IMR-90 (cell line): ENCODE data around the gene POLG2. TPM values are rescaled to one million over a fixed set of nuclear protein-coding genes. Genes with fewer than 3 reads are reported as not detected.

ENCODE experiments used
- ATAC-seq: fragments of 200-7000 bp; cut with Tn5 transposase; 2 replicates; pipeline ENCODE4 v1.9.1; 2020; ENCODE audit warnings: low read depth, mild to moderate bottlenecking, moderate library complexity
- BruUV-seq: library from RNA; stranded (reverse); fragments of 400-500 nt; replicated peaks from 2 replicates; lab custom pipeline; 2021; lab: Mats Ljungman, UMichigan
- CTCF ChIA-PET: fragments of 300-600 bp; formaldehyde crosslinking; extraction: SDS; loops from one replicate; lab custom pipeline; 2021; ENCODE audit warnings: antibody characterized with exemption; lab: Yijun Ruan, JAX
- POLR2A ChIA-PET: fragments of 300-600 bp; sonication (Branson Sonifier 250); formaldehyde crosslinking; loops from one replicate; lab custom pipeline; 2022; ENCODE audit warnings: antibody characterized with exemption; ENCODE audit not compliant: unreplicated experiment; lab: Charles Lee
- DNase-seq: peaks from one replicate; pipeline ENCODE4 v3.0.0; 2013
- H2AFZ ChIP-seq: replicated peaks from 2 replicates; pipeline ENCODE3; 2013; ENCODE audit warnings: low read length, mild to moderate bottlenecking; ENCODE audit not compliant: poor library complexity
- H2AK5ac ChIP-seq: 2 replicates; pipeline ENCODE4 v1.6.1; 2013; ENCODE audit warnings: low read depth, low read length, inconsistent platforms
- H2AK9ac ChIP-seq: replicated peaks from 2 replicates; pipeline ENCODE3; 2013; ENCODE audit warnings: mild to moderate bottlenecking, low read depth, low read length, moderate library complexity; ENCODE audit not compliant: poor library complexity
- H2BK120ac ChIP-seq: 2 replicates; pipeline ENCODE4 v1.6.1; 2013; ENCODE audit warnings: low read depth, low read length, inconsistent platforms
- H2BK15ac ChIP-seq: 3 replicates; pipeline ENCODE4 v1.6.1; 2013; ENCODE audit warnings: low read depth, low read length, inconsistent platforms
- H2BK20ac ChIP-seq: 2 replicates; pipeline ENCODE4 v1.6.1; 2013; ENCODE audit warnings: low read depth, mild to moderate bottlenecking, inconsistent platforms, low read length, moderate library complexity
- H2BK5ac ChIP-seq: 2 replicates; pipeline ENCODE4 v1.6.1; 2013; ENCODE audit warnings: mild to moderate bottlenecking, low read depth, low read length, inconsistent platforms; ENCODE audit not compliant: poor library complexity, severe bottlenecking
- H3K14ac ChIP-seq: replicated peaks from 2 replicates; pipeline ENCODE4 v1.6.1; 2013; ENCODE audit warnings: low read depth, low read length, inconsistent platforms
- H3K18ac ChIP-seq: 2 replicates; pipeline ENCODE4 v1.6.1; 2013; ENCODE audit warnings: low read depth, low read length, control low read depth
- H3K23ac ChIP-seq: 2 replicates; pipeline ENCODE4 v1.6.1; 2013; ENCODE audit warnings: low read depth, low read length, inconsistent platforms
- H3K27ac ChIP-seq: 2 replicates; pipeline ENCODE4 v1.5.1; 2013; ENCODE audit warnings: mild to moderate bottlenecking, control low read depth, low read length; ENCODE audit not compliant: insufficient read depth
- H3K27me3 ChIP-seq: 2 replicates; pipeline ENCODE4 v1.6.1; 2013; ENCODE audit warnings: low read length; ENCODE audit not compliant: control insufficient read depth, insufficient read depth
- H3K36me3 ChIP-seq: 2 replicates; pipeline ENCODE4 v1.6.1; 2013; ENCODE audit warnings: low read length, mixed read lengths; ENCODE audit not compliant: control insufficient read depth, insufficient read depth
- H3K4ac ChIP-seq: 2 replicates; pipeline ENCODE4 v1.6.1; 2013; ENCODE audit warnings: low read depth, low read length, inconsistent platforms
- H3K4me1 ChIP-seq: 2 replicates; pipeline ENCODE4 v1.6.1; 2013; ENCODE audit warnings: low read length, mixed read lengths; ENCODE audit not compliant: control insufficient read depth, insufficient read depth
- H3K4me2 ChIP-seq: 2 replicates; pipeline ENCODE4 v1.6.1; 2013; ENCODE audit warnings: low read depth, mild to moderate bottlenecking, control low read depth, low read length, moderate library complexity
- H3K4me3 ChIP-seq: 2 replicates; pipeline ENCODE4 v1.5.1; 2013; ENCODE audit warnings: low read depth, mild to moderate bottlenecking, control low read depth, low read length, moderate library complexity; ENCODE audit not compliant: insufficient read depth
- H3K56ac ChIP-seq: 2 replicates; pipeline ENCODE4 v1.6.1; 2013; ENCODE audit warnings: low read length, inconsistent platforms; ENCODE audit not compliant: insufficient read depth; ENCODE audit errors: extremely low read depth
- H3K79me1 ChIP-seq, 2 experiments: 2 replicates each; pipeline ENCODE4 v1.6.1; 2013; ENCODE audit warnings: low read length in 2 of 2, inconsistent platforms in 1 of 2, low read depth in 1 of 2
- H3K9ac ChIP-seq: 2 replicates; pipeline ENCODE4 v1.6.1; 2013; ENCODE audit warnings: low read depth, low read length, control low read depth
- H3K9me1 ChIP-seq: 2 replicates; pipeline ENCODE4 v1.6.1; 2013; ENCODE audit warnings: low read length, inconsistent platforms; ENCODE audit not compliant: insufficient read depth
- H3K9me3 ChIP-seq: 2 replicates; pipeline ENCODE4 v1.6.1; 2013; ENCODE audit warnings: low read length; ENCODE audit not compliant: control insufficient read depth, insufficient read depth
- H4K20me1 ChIP-seq: 2 replicates; pipeline ENCODE4 v1.6.1; 2013; ENCODE audit warnings: low read length, inconsistent platforms; ENCODE audit not compliant: insufficient read depth
- H4K5ac ChIP-seq: 2 replicates; pipeline ENCODE4 v1.6.1; 2013; ENCODE audit warnings: mild to moderate bottlenecking, low read depth, low read length, control low read depth
- H4K8ac ChIP-seq, 2 experiments: 2 replicates each; pipeline ENCODE4 v1.6.1; 2013; ENCODE audit warnings: low read depth in 2 of 2, low read length in 2 of 2, control low read depth in 1 of 2, inconsistent platforms in 1 of 2
- H4K91ac ChIP-seq: 2 replicates; pipeline ENCODE4 v1.6.1; 2013; ENCODE audit warnings: low read depth, low read length, inconsistent platforms; ENCODE audit not compliant: insufficient read depth
- BHLHE40 ChIP-seq: fragments of 150-350 bp; IDR thresholded peaks from 2 replicates; pipeline ENCODE4 v1.6.1; 2016; ENCODE audit warnings: mild to moderate bottlenecking, low read depth, low read length
- CEBPB ChIP-seq: IDR thresholded peaks from 2 replicates; pipeline ENCODE4 v1.6.1; 2012; ENCODE audit warnings: low read depth, low read length, improper control_type of control experiment
- CHD1 ChIP-seq: IDR thresholded peaks from 2 replicates; pipeline ENCODE4 v1.6.1; 2012; ENCODE audit warnings: low read depth, low read length, improper control_type of control experiment
- FOS ChIP-seq: fragments of 150-350 bp; IDR thresholded peaks from 2 replicates; pipeline ENCODE4 v1.6.1; 2016; ENCODE audit warnings: low read depth, low read length
- MAFK ChIP-seq: IDR thresholded peaks from 2 replicates; pipeline ENCODE4 v1.6.1; 2012; ENCODE audit warnings: low read depth, low read length, improper control_type of control experiment
- MAZ ChIP-seq: IDR thresholded peaks from 2 replicates; pipeline ENCODE4 v1.6.1; 2012; ENCODE audit warnings: low read depth, mild to moderate bottlenecking, low read length, improper control_type of control experiment, moderate library complexity, borderline replicate concordance
- MXI1 ChIP-seq: IDR thresholded peaks from 2 replicates; pipeline ENCODE4 v1.6.1; 2012; ENCODE audit warnings: low read depth, mild to moderate bottlenecking, low read length, moderate library complexity, borderline replicate concordance
- NFE2L2 ChIP-seq: fragments of 150-350 bp; IDR thresholded peaks from 2 replicates; pipeline ENCODE4 v1.6.1; 2016; ENCODE audit warnings: low read depth, mild to moderate bottlenecking, low read length
- POLR2A ChIP-seq: IDR thresholded peaks from 2 replicates; pipeline ENCODE4 v1.6.1; 2012; ENCODE audit warnings: mild to moderate bottlenecking, low read depth, low read length
- RAD21 ChIP-seq: IDR thresholded peaks from 2 replicates; pipeline ENCODE4 v1.6.1; 2012; ENCODE audit warnings: low read length, improper control_type of control experiment
- RCOR1 ChIP-seq: IDR thresholded peaks from 2 replicates; pipeline ENCODE4 v1.6.1; 2012; ENCODE audit warnings: mild to moderate bottlenecking, low read length, improper control_type of control experiment; ENCODE audit not compliant: insufficient replicate concordance
- RFX5 ChIP-seq: IDR thresholded peaks from 2 replicates; pipeline ENCODE4 v1.8.0; 2012; ENCODE audit warnings: low read depth, mild to moderate bottlenecking, low read length, moderate library complexity
- SMC3 ChIP-seq: fragments of 150-350 bp; IDR thresholded peaks from 2 replicates; pipeline ENCODE4 v1.6.1; 2016; ENCODE audit warnings: low read depth, mild to moderate bottlenecking, antibody characterized with exemption, low read length, moderate library complexity
- WGBS, 2 experiments: methylation state at CpG; one replicate each; pipeline versions ENCODE4 v1.1.5 to v1.1.7; 2013; ENCODE audit warnings: missing lambda C conversion rate in 2 of 2; ENCODE audit not compliant: insufficient read length in 1 of 2; ENCODE audit errors: extremely low coverage in 2 of 2; 5-methylcytosine and 5-hydroxymethylcytosine counted together
- dilution Hi-C: fragments of 300-500 bp; cut with HindIII; formaldehyde crosslinking; loops from one replicate; pipeline ENCODE4 v1.14.3; 2018; ENCODE audit warnings: low sequenced_read_pairs; ENCODE audit not compliant: unreplicated experiment
- in situ Hi-C: fragments of 300-500 bp; cut with MboI; formaldehyde crosslinking; loops from 3 replicates; pipeline ENCODE4 v1.14.3; 2019; ENCODE audit warnings: low sequenced_read_pairs, inconsistent platforms, mixed read lengths
- intact Hi-C: fragments of 100-400 bp; cut with micrococcal nuclease; formaldehyde crosslinking; loops from 2 replicates; pipeline ENCODE4 v1.10.0; 2022
- polyA plus RNA-seq, 3 experiments: library from polyadenylated mRNA; depleted of rRNA; stranded (reverse); fragments of >200 nt; gene quantifications; 2 replicates each; pipeline ENCODE4 v1.2.3, GENCODE V29; 2012; ENCODE audit warnings: low replicate concordance in 1 of 3
- total RNA-seq: library from RNA; depleted of rRNA; stranded (reverse); fragments of >200 nt; gene quantifications from 2 replicates; pipeline ENCODE4 v1.2.3, GENCODE V29; 2012
- TF ChIP-seq, protein P1 (sequence below): fragments of 150-350 bp; IDR thresholded peaks from 2 replicates; pipeline ENCODE4 v1.6.1; 2016; ENCODE audit warnings: low read depth, mild to moderate bottlenecking, low read length, moderate library complexity, borderline replicate concordance
- TF ChIP-seq, protein P2 (sequence below): fragments of 150-350 bp; IDR thresholded peaks from 2 replicates; pipeline ENCODE4 v1.6.1; 2017; ENCODE audit warnings: mild to moderate bottlenecking, antibody characterized with exemption, low read length, low read depth
- TF ChIP-seq, protein P3 (sequence below): conservative IDR thresholded peaks from 2 replicates; pipeline ENCODE4 v1.5.1; 2012; ENCODE audit warnings: mild to moderate bottlenecking, low read depth, low read length, improper control_type of control experiment

Gene POLG2
- total and polyA plus RNA-seq, 2 of the 4 experiments (the other 2 are of a cell fraction): 7.0 to 7.7 TPM

DNA sequence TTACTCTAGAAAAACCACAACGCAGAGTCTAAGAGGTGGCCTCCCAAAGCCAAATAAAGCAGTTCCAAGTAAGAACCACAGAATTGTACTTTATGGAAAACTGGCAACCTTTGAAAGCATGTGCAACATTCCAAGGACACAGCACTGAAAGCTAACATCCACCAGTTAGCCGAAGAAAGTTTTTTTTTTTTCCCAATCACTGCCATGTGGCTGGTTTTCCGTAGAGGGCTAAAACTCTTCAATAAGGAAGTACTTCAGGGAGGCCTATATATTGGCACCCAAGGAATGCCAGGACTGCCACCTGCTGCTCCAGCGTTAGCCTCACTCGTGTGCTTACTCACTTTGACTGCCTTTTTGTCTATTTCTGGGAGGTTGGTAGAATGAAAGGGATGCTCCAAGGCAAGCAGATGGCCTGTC, 35.1 kb upstream of the POLG2 start:
- Histone ChIP-seq H4K91ac (no peak overlapping the region), H3K23ac (no peak overlapping the region; the same call in 1 of the 2 replicates), H3K36me3 (peaks cover 46% of the 10 kb centered on the region), H3K79me1 (peaks cover 0 to 41% of the 10 kb centered on the region in 2 experiments; a peak in 3 of 4 replicates), H3K27ac (no peak overlapping the region), H3K14ac (no peak overlapping the region; the same call in 1 of the 2 replicates), H4K8ac (no peak overlapping the region; a peak in 1 of 4 replicates), H3K9me3 (no peaks in the 10 kb centered on the region), H3K9ac (no peak overlapping the region), H2AFZ (no peak overlapping the region), H3K4me2 (no peak overlapping the region), H2BK120ac (no peak overlapping the region), H2BK5ac (no peak overlapping the region), H4K20me1 (peaks cover 46% of the 10 kb centered on the region), H3K56ac (no peak overlapping the region), H2AK5ac (no peak overlapping the region), H3K27me3 (no peaks in the 10 kb centered on the region), H2BK20ac (no peak overlapping the region), H3K18ac (no peak overlapping the region), H3K4ac (no peak overlapping the region), H3K4me1 (no peaks in the 10 kb centered on the region), H2AK9ac (peak overlapping the region; percentile 50), H2BK15ac (no peak overlapping the region), H3K9me1 (peaks cover 15% of the 10 kb centered on the region; the same call in 1 of the 2 replicates), H4K5ac (no peak overlapping the region), H3K4me3 (no peak overlapping the region)
- TF ChIP-seq, protein P1, sequence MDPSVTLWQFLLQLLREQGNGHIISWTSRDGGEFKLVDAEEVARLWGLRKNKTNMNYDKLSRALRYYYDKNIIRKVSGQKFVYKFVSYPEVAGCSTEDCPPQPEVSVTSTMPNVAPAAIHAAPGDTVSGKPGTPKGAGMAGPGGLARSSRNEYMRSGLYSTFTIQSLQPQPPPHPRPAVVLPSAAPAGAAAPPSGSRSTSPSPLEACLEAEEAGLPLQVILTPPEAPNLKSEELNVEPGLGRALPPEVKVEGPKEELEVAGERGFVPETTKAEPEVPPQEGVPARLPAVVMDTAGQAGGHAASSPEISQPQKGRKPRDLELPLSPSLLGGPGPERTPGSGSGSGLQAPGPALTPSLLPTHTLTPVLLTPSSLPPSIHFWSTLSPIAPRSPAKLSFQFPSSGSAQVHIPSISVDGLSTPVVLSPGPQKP: no peak
- no peak for TF ChIP-seq MAZ
- TF ChIP-seq, protein P2, sequence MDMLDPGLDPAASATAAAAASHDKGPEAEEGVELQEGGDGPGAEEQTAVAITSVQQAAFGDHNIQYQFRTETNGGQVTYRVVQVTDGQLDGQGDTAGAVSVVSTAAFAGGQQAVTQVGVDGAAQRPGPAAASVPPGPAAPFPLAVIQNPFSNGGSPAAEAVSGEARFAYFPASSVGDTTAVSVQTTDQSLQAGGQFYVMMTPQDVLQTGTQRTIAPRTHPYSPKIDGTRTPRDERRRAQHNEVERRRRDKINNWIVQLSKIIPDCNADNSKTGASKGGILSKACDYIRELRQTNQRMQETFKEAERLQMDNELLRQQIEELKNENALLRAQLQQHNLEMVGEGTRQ: no peak
- TF ChIP-seq RFX5: no peak
- TF ChIP-seq, protein P3, sequence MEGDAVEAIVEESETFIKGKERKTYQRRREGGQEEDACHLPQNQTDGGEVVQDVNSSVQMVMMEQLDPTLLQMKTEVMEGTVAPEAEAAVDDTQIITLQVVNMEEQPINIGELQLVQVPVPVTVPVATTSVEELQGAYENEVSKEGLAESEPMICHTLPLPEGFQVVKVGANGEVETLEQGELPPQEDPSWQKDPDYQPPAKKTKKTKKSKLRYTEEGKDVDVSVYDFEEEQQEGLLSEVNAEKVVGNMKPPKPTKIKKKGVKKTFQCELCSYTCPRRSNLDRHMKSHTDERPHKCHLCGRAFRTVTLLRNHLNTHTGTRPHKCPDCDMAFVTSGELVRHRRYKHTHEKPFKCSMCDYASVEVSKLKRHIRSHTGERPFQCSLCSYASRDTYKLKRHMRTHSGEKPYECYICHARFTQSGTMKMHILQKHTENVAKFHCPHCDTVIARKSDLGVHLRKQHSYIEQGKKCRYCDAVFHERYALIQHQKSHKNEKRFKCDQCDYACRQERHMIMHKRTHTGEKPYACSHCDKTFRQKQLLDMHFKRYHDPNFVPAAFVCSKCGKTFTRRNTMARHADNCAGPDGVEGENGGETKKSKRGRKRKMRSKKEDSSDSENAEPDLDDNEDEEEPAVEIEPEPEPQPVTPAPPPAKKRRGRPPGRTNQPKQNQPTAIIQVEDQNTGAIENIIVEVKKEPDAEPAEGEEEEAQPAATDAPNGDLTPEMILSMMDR: no peak
- no peak for TF ChIP-seq CEBPB
- no peak for TF ChIP-seq BHLHE40
- TF ChIP-seq RAD21: no peak
- TF ChIP-seq SMC3: no peak
- no peak for TF ChIP-seq MAFK
- TF ChIP-seq FOS: no peak
- no peak for TF ChIP-seq NFE2L2
- TF ChIP-seq CHD1: no peak
- TF ChIP-seq RCOR1: no peak
- TF ChIP-seq POLR2A: no peak
- no peak for TF ChIP-seq MXI1
- DNase-seq: peak; percentile 59
- intact Hi-C loops: no loop called here
- in situ Hi-C loops: no loop called here
- ATAC-seq: no peak; the same call in 1 of the 2 replicates
- ChIA-PET CTCF (interaction anchor here (0.6 kb wide), 1 partner anchor 80 kb away, joined by 3 read pairs; no protein-coding TSS in a partner anchor), POLR2A (no interaction called here)
- BruUV-seq: no TSS peak
- dilution Hi-C loops: no loop called here
- WGBS, 2 experiments: no CpG with 5 or more reads among the region's 5 CpGs
